Testis (tissue), 3 donors: Measurements from ENCODE around the gene PLXDC2. TPM values are rescaled to one million over a fixed set of nuclear protein-coding genes. Genes with fewer than 3 reads are reported as not detected.

ENCODE experiments used
- DNase-seq: peaks from one replicate; pipeline ENCODE4 v3.0.0-alpha.2; 2019
- H3K27ac ChIP-seq, 2 donors: fragments of 200-600 bp; sonication (generic); one replicate each; pipeline ENCODE4 v1.5.1; 2019
- H3K27me3 ChIP-seq: fragments of 200-600 bp; sonication (generic); one replicate; pipeline ENCODE4 v1.5.1; 2019
- H3K36me3 ChIP-seq: fragments of 200-600 bp; sonication (generic); one replicate; pipeline ENCODE4 v1.5.1; 2017; ENCODE audit warnings: low read depth; ENCODE audit errors: missing control alignments
- H3K4me1 ChIP-seq: fragments of 200-600 bp; sonication (generic); one replicate; pipeline ENCODE4 v1.5.1; 2019
- H3K4me3 ChIP-seq, 2 donors: fragments of 200-600 bp; sonication (generic); one replicate each; pipeline ENCODE4 v1.5.1; 2017 to 2019
- H3K9me3 ChIP-seq: fragments of 200-600 bp; sonication (generic); one replicate; pipeline ENCODE4 v1.5.1; 2017
- CTCF ChIP-seq, 3 experiments: fragments of 450-650 bp in 2 of 3; fragments of 200-600 bp in 1 of 3; sonication (generic) in 1 of 3; IDR thresholded peaks; one replicate each; pipeline ENCODE4 v1.5.1; 2016 to 2019; ENCODE audit warnings: antibody characterized with exemption in 3 of 3, mild to moderate bottlenecking in 2 of 3, moderate library complexity in 1 of 3
- POLR2A ChIP-seq: fragments of 450-650 bp; IDR thresholded peaks from one replicate; pipeline ENCODE4 v1.6.1; 2017; ENCODE audit warnings: antibody characterized with exemption, mild to moderate bottlenecking, moderate library complexity
- WGBS, 2 donors: methylation state at CpG; one replicate each; pipeline ENCODE4 v1.1.5; 2018; 5-methylcytosine and 5-hydroxymethylcytosine counted together
- intact Hi-C: fragments of 100-400 bp; cut with DNase I; formaldehyde crosslinking; loops from one replicate; pipeline ENCODE4 v1.15.1; 2023; ENCODE audit warnings: low total_unique reads
- polyA plus RNA-seq: library from polyadenylated mRNA; stranded (reverse); fragments of 350-450 nt; fragmentation: Illumina TruSeq; extraction: RNeasy Lipid Tissue Mini Kit (QIAGEN cat#74804); gene quantifications from one replicate; pipeline ENCODE4 v1.2.3, GENCODE V29; 2014; ENCODE audit warnings: low read depth, low replicate concordance; ENCODE audit not compliant: insufficient read depth
- total RNA-seq, 2 donors: library from RNA; depleted of rRNA; stranded (reverse); fragments of >200 nt; gene quantifications; one replicate each; pipeline ENCODE4 v1.2.3, GENCODE V29; 2016

Gene PLXDC2
- total and polyA plus RNA-seq, 3 donors from 2014 or later = 27.5 to 81.7 (median 53.6) TPM

GRCh38 chr10:20300735-20301134 lies 484.5 kb downstream of the PLXDC2 start:
- Histone ChIP-seq H3K36me3 (no peaks in the 10 kb centered on the region), H3K9me3 (no peaks in the 10 kb centered on the region), H3K4me3 (no peak overlapping the region), H3K27ac (no peak overlapping the region), H3K27me3 (no peaks in the 10 kb centered on the region), H3K4me1 (no peaks in the 10 kb centered on the region)
- TF ChIP-seq CTCF (IDR thresholded peaks at IDR 0.05) (no peak), POLR2A (no peak)
- WGBS, 2 donors = 62 to 74% methylated on average over 2 of the region's 2 CpGs
- no peak for DNase-seq
- intact Hi-C loops = no loop called here

GRCh38 chr10:20302033-20302432 lies 485.8 kb downstream of the PLXDC2 start:
- Histone ChIP-seq H3K27ac (no peak overlapping the region), H3K9me3 (no peaks in the 10 kb centered on the region), H3K4me3 (no peak overlapping the region), H3K4me1 (no peaks in the 10 kb centered on the region), H3K36me3 (no peaks in the 10 kb centered on the region), H3K27me3 (no peaks in the 10 kb centered on the region)
- TF ChIP-seq POLR2A (no peak), CTCF (IDR thresholded peaks at IDR 0.05) (no peak)
- 86 to 92% methylated on average over 2 of the region's 2 CpGs for WGBS, 2 donors
- intact Hi-C loops = no loop called here
- no peak for DNase-seq

GRCh38 chr10:20303453-20304152 lies 487.4 kb downstream of the PLXDC2 start:
- Histone ChIP-seq H3K36me3 (no peaks in the 10 kb centered on the region), H3K9me3 (no peaks in the 10 kb centered on the region), H3K4me3 (no peak overlapping the region), H3K27ac (no peak overlapping the region), H3K4me1 (no peaks in the 10 kb centered on the region), H3K27me3 (no peaks in the 10 kb centered on the region)
- no peak for DNase-seq
- no peak for TF ChIP-seq CTCF (IDR thresholded peaks at IDR 0.05)
- no peak for TF ChIP-seq POLR2A
- intact Hi-C loops = no loop called here
- 97 to 100% methylated on average over 2 of the region's 2 CpGs for WGBS, 2 donors

- H3K4me3 ChIP-seq = no peak overlapping the region
- H3K4me1 ChIP-seq = no peaks in the 10 kb centered on the region
- 48 to 51% methylated on average over 3 of the region's 3 CpGs for WGBS, 2 donors
- no peaks in the 10 kb centered on the region for H3K36me3 ChIP-seq
- intact Hi-C loops = no loop called here
- no peak for DNase-seq
- H3K27ac ChIP-seq = no peak overlapping the region
- H3K9me3 ChIP-seq = no peaks in the 10 kb centered on the region
- H3K27me3 ChIP-seq = no peaks in the 10 kb centered on the region
- TF ChIP-seq POLR2A (no peak), CTCF (IDR thresholded peaks at IDR 0.05) (no peak)
These were observed 497.4 kb downstream of the PLXDC2 start for GRCh38 chr10:20313665-20314064.

GRCh38 chr10:20314431-20314830 lies 498.2 kb downstream of the PLXDC2 start:
- Histone ChIP-seq H3K27ac (no peak overlapping the region), H3K4me1 (no peaks in the 10 kb centered on the region), H3K9me3 (no peaks in the 10 kb centered on the region), H3K36me3 (no peaks in the 10 kb centered on the region), H3K4me3 (no peak overlapping the region), H3K27me3 (no peaks in the 10 kb centered on the region)
- no peak for TF ChIP-seq CTCF (IDR thresholded peaks at IDR 0.05)
- no peak for DNase-seq
- 45 to 69% methylated on average over 3 of the region's 3 CpGs for WGBS, 2 donors
- intact Hi-C loops = no loop called here
